Trophoblast cell (in vitro differentiated cells and primary cell): ENCODE measurements around the gene YES1.
A peak's percentile ranks its signal among the peaks of the same experiment; 100 is the strongest.

Experiments used
- DNase-seq, 2 donors: peaks; one replicate each; pipeline ENCODE4 v3.0.0-alpha.2; 2016
- H2AFZ ChIP-seq: 2 replicates; pipeline ENCODE4 v1.6.1; 2013; ENCODE audit warnings: low read length, moderate library complexity, mild to moderate bottlenecking; ENCODE audit not compliant: insufficient read depth, poor library complexity
- H2AK5ac ChIP-seq: 2 replicates; pipeline ENCODE4 v1.6.1; 2013; ENCODE audit warnings: mild to moderate bottlenecking, low read length
- H2BK120ac ChIP-seq: 2 replicates; pipeline ENCODE4 v1.6.1; 2013; ENCODE audit warnings: low read length, mild to moderate bottlenecking, moderate library complexity; ENCODE audit not compliant: insufficient read depth, poor library complexity
- H2BK12ac ChIP-seq: 2 replicates; pipeline ENCODE4 v1.6.1; 2013; ENCODE audit warnings: mild to moderate bottlenecking, low read length, moderate library complexity
- H2BK5ac ChIP-seq: 2 replicates; pipeline ENCODE4 v1.6.1; 2013; ENCODE audit warnings: low read length, low read depth, moderate library complexity, mild to moderate bottlenecking; ENCODE audit not compliant: poor library complexity
- H3K14ac ChIP-seq: 2 replicates; pipeline ENCODE4 v1.6.1; 2013; ENCODE audit warnings: mild to moderate bottlenecking, low read length
- H3K18ac ChIP-seq: 2 replicates; pipeline ENCODE4 v1.6.1; 2013; ENCODE audit warnings: mild to moderate bottlenecking, low read length
- H3K23ac ChIP-seq: 2 replicates; pipeline ENCODE4 v1.6.1; 2013; ENCODE audit warnings: low read length
- H3K27ac ChIP-seq: 2 replicates; pipeline ENCODE4 v1.5.1; 2013; ENCODE audit warnings: low read depth, mild to moderate bottlenecking, inconsistent platforms, low read length, moderate library complexity
- H3K27me3 ChIP-seq: 2 replicates; pipeline ENCODE4 v1.6.1; 2013; ENCODE audit warnings: inconsistent platforms, mild to moderate bottlenecking, low read length, moderate library complexity; ENCODE audit not compliant: insufficient read depth
- H3K36me3 ChIP-seq, 2 experiments: 1 replicate in 1 of 2; 2 replicates in 1 of 2; pipeline ENCODE4 v1.6.1; 2013; ENCODE audit warnings: low read length in 2 of 2, mild to moderate bottlenecking in 2 of 2, moderate library complexity in 1 of 2; ENCODE audit not compliant: insufficient read depth in 2 of 2, control insufficient read depth in 1 of 2
- H3K4ac ChIP-seq: 2 replicates; pipeline ENCODE4 v1.6.1; 2013; ENCODE audit warnings: low read depth, mild to moderate bottlenecking, low read length, moderate library complexity
- H3K4me1 ChIP-seq, 2 experiments: 1 replicate in 1 of 2; 2 replicates in 1 of 2; pipeline ENCODE4 v1.6.1; 2013; ENCODE audit warnings: low read length in 2 of 2, mild to moderate bottlenecking in 2 of 2, moderate library complexity in 1 of 2; ENCODE audit not compliant: insufficient read depth in 2 of 2, control insufficient read depth in 1 of 2
- H3K4me2 ChIP-seq: 2 replicates; pipeline ENCODE4 v1.6.1; 2013; ENCODE audit warnings: inconsistent platforms, mild to moderate bottlenecking, low read length, moderate library complexity
- H3K4me3 ChIP-seq: 2 replicates; pipeline ENCODE4 v1.5.1; 2013; ENCODE audit warnings: mild to moderate bottlenecking, low read depth, low read length, inconsistent platforms
- H3K79me1 ChIP-seq: one replicate; pipeline ENCODE4 v1.6.1; 2013; ENCODE audit warnings: low read length
- H3K79me2 ChIP-seq: 2 replicates; pipeline ENCODE4 v1.6.1; 2013; ENCODE audit warnings: low read length, mild to moderate bottlenecking; ENCODE audit not compliant: control insufficient read depth, insufficient read depth, poor library complexity
- H3K9ac ChIP-seq: 2 replicates; pipeline ENCODE4 v1.6.1; 2013; ENCODE audit warnings: mild to moderate bottlenecking, low read length
- H3K9me3 ChIP-seq: 2 replicates; pipeline ENCODE4 v1.6.1; 2013; ENCODE audit warnings: low read depth, mild to moderate bottlenecking, control low read depth, inconsistent platforms, low read length; ENCODE audit not compliant: insufficient read depth
- H4K12ac ChIP-seq: 2 replicates; pipeline ENCODE4 v1.6.1; 2013; ENCODE audit warnings: low read depth, mild to moderate bottlenecking, low read length, moderate library complexity
- H4K8ac ChIP-seq: 2 replicates; pipeline ENCODE4 v1.6.1; 2013; ENCODE audit warnings: low read depth, mild to moderate bottlenecking, low read length, moderate library complexity
- H4K91ac ChIP-seq: one replicate; pipeline ENCODE4 v1.6.1; 2013; ENCODE audit warnings: low read depth, mild to moderate bottlenecking, low read length, moderate library complexity
- WGBS: extraction: QIAGEN DNeasy Blood & Tissue Kit; methylation state at CpG from one replicate; pipeline ENCODE4 v1.1.7; 2013; ENCODE audit warnings: missing lambda C conversion rate; ENCODE audit not compliant: insufficient read length, insufficient coverage; ENCODE audit errors: extremely low coverage; 5-methylcytosine and 5-hydroxymethylcytosine counted together

Gene YES1

DNA sequence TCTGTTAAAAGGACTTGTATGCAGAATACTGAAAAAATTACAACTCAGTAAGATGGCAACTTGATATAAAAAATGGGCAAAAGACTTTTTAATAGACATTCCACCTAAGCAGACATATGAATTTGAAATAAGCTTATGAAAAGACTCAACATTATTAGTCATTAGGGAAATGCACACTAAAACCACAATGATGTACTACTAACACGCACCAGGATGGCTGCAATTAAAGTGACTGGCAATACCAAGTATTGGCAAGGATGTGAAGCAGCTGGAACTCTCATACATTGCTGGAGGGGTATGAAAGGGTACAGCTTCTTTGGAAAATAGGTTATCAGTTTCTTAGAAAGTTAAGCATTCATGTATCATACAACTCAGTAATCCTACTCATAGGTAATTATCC lies 96.4 kb downstream of the YES1 start:
- WGBS, result no CpG with 5 or more reads among the region's 1 CpG
- no peak overlapping the region for H3K18ac ChIP-seq
- H3K4me2 ChIP-seq, result no peak overlapping the region
- H3K9me3 ChIP-seq, result no peaks in the 10 kb centered on the region
- peaks cover 4 to 6% of the 10 kb centered on the region in 2 experiments for H3K4me1 ChIP-seq
- no peak overlapping the region for H3K4me3 ChIP-seq
- H3K14ac ChIP-seq, result no peak overlapping the region
- H3K79me1 ChIP-seq, result peaks cover 10% of the 10 kb centered on the region
- H3K27me3 ChIP-seq, result no peaks in the 10 kb centered on the region
- no peak overlapping the region for H3K4ac ChIP-seq
- peaks cover 7% of the 10 kb centered on the region for H3K79me2 ChIP-seq
- no peak overlapping the region for H3K9ac ChIP-seq
- no peak overlapping the region for H2BK120ac ChIP-seq
- H2BK5ac ChIP-seq, result no peak overlapping the region
- peaks cover 2 to 3% of the 10 kb centered on the region in 2 experiments for H3K36me3 ChIP-seq
- H4K91ac ChIP-seq, result no peak overlapping the region
- H3K23ac ChIP-seq, result no peak overlapping the region
- H4K12ac ChIP-seq, result no peak overlapping the region
- no peak overlapping the region for H3K27ac ChIP-seq
- no peak overlapping the region for H2BK12ac ChIP-seq
- DNase-seq, result no peak
- H2AFZ ChIP-seq, result no peak overlapping the region
- H2AK5ac ChIP-seq, result no peak overlapping the region
- no peak overlapping the region for H4K8ac ChIP-seq

DNA sequence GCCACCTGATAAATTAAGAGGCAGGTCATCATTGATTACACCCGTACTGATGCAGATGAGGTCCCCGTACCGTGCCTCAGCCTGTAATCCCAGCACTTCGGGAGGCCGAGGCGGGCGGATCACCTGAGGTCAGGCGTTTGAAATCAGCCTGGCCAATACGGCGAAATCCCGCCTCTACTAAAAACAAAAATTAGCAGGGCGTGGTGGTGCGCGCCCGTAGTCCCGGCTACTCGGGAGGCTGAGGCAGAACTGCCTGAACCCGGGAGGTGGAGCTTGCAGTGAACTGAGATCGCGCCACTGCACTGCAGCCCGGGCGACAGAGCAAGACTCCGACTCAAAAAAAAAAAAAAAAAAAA lies 98.9 kb downstream of the YES1 start:
- H3K36me3 ChIP-seq, result peaks cover 4 to 6% of the 10 kb centered on the region in 2 experiments
- no peak overlapping the region for H3K18ac ChIP-seq
- H2AK5ac ChIP-seq, result no peak overlapping the region
- no peak overlapping the region for H2BK5ac ChIP-seq
- no peaks in the 10 kb centered on the region for H3K27me3 ChIP-seq
- H4K12ac ChIP-seq, result no peak overlapping the region
- H3K4me1 ChIP-seq, result peaks cover 4 to 6% of the 10 kb centered on the region in 2 experiments
- no peak overlapping the region for H2BK12ac ChIP-seq
- no CpG with 5 or more reads among the region's 23 CpGs for WGBS
- H3K79me1 ChIP-seq, result peaks cover 10% of the 10 kb centered on the region
- H4K91ac ChIP-seq, result peak overlapping the region; percentile 19
- H2AFZ ChIP-seq, result peak overlapping the region; percentile 90
- no peak overlapping the region for H3K23ac ChIP-seq
- H3K9me3 ChIP-seq, result no peaks in the 10 kb centered on the region
- no peak overlapping the region for H2BK120ac ChIP-seq
- no peak overlapping the region for H3K4me3 ChIP-seq
- H4K8ac ChIP-seq, result peak overlapping the region; percentile 97
- DNase-seq, result peak; percentile 67 to 71
- peaks cover 7% of the 10 kb centered on the region for H3K79me2 ChIP-seq
- no peak overlapping the region for H3K4ac ChIP-seq
- H3K4me2 ChIP-seq, result peak overlapping the region; percentile 51
- no peak overlapping the region for H3K27ac ChIP-seq
- H3K14ac ChIP-seq, result no peak overlapping the region
- H3K9ac ChIP-seq, result no peak overlapping the region

GRCh38 chr18:712401-713134 lies 99.5 kb downstream of the YES1 start, which contains the start of gene ENOSF1:
TSS of gene ENOSF1 (minus strand) at chr18:712630. CDS start at chr18:712587, 43 bp downstream.
- Histone ChIP-seq H4K12ac (peak within 1 kb of the TSS; percentile 93), H3K4me1 (peaks cover 4 to 6% of the 10 kb centered on the region in 2 experiments), H3K9me3 (no peaks in the 10 kb centered on the region), H3K4me3 (peak within 1 kb of the TSS; percentile 81), H2AFZ (peak within 1 kb of the TSS; percentile 97), H3K23ac (no peak within 1 kb of the TSS), H3K9ac (peak within 1 kb of the TSS; percentile 77), H2BK5ac (peak within 1 kb of the TSS; percentile 11), H3K27ac (peak within 1 kb of the TSS; percentile 51), H3K79me1 (peaks cover 10% of the 10 kb centered on the region), H2AK5ac (no peak within 1 kb of the TSS), H2BK12ac (peak within 1 kb of the TSS; percentile 43), H4K8ac (peak within 1 kb of the TSS; percentile 97), H3K27me3 (no peaks in the 10 kb centered on the region), H3K4ac (peak within 1 kb of the TSS; percentile 40), H3K14ac (peak within 1 kb of the TSS; percentile 88), H3K4me2 (peak within 1 kb of the TSS; percentile 89), H3K18ac (peak within 1 kb of the TSS; percentile 80), H4K91ac (peak within 1 kb of the TSS; percentile 79), H3K36me3 (peaks cover 6 to 8% of the 10 kb centered on the region in 2 experiments), H3K79me2 (peaks cover 7% of the 10 kb centered on the region), H2BK120ac (peak within 1 kb of the TSS; percentile 44)
- no CpG with 5 or more reads among the region's 91 CpGs for WGBS
- DNase-seq, result peak; percentile 88 to 91

DNA sequence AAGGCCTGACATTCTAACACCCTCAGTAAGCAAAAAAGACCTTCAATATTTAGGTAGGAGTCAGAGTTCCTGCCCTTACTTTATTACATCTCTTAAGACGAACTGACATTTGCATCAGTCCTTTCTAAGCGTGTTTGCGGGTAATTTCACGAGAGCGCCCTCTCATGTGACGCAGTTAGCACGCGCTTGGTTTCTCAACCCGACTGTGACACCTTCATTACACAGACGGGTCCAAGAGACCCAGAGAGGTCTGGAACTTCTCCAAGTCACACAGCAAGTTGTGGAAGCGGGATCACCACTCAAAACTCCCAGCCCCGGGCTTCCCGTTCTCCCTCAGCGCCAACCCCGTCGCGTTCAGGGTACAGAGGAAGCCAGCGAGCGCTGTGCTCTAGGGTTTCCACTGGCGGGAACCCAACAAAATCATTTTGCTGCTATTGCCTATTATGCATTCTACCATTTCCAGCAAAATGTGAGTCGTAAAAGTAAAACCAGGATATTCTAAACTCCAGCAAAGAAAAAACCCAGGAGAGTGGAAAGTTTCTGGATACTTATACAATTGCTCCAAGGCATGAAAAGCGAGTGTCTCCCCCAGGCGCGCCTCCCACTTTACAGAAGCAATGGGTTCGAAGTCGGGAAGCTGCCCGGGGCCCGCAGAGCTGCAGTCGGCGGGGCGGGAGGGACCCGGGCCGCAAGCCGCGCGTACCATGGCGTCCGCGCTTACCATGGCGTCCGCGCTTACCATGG lies 100.2 kb downstream of the YES1 start:
- no CpG with 5 or more reads among the region's 42 CpGs for WGBS
- H3K36me3 ChIP-seq, result peaks cover 6 to 8% of the 10 kb centered on the region in 2 experiments
- no peak overlapping the region for H3K4ac ChIP-seq
- no peaks in the 10 kb centered on the region for H3K9me3 ChIP-seq
- peak overlapping the region; percentile 97 for H2AFZ ChIP-seq
- peak overlapping the region; percentile 44 for H2BK120ac ChIP-seq
- peak overlapping the region; percentile 88 for H3K14ac ChIP-seq
- peaks cover 7% of the 10 kb centered on the region for H3K79me2 ChIP-seq
- H2BK12ac ChIP-seq, result no peak overlapping the region
- peak overlapping the region; percentile 89 for H3K4me2 ChIP-seq
- H2AK5ac ChIP-seq, result no peak overlapping the region
- peak overlapping the region; percentile 79 for H4K91ac ChIP-seq
- H3K18ac ChIP-seq, result peak overlapping the region; percentile 80
- peak overlapping the region; percentile 11 for H2BK5ac ChIP-seq
- peak overlapping the region; percentile 83 for H4K12ac ChIP-seq
- H3K4me3 ChIP-seq, result peak overlapping the region; percentile 81
- no peak overlapping the region for H3K23ac ChIP-seq
- H3K4me1 ChIP-seq, result peaks cover 4 to 6% of the 10 kb centered on the region in 2 experiments
- H3K79me1 ChIP-seq, result peaks cover 10% of the 10 kb centered on the region
- peak; percentile 80 to 91 for DNase-seq
- H3K27me3 ChIP-seq, result no peaks in the 10 kb centered on the region
- H4K8ac ChIP-seq, result peak overlapping the region; percentile 84
- peak overlapping the region; percentile 77 for H3K9ac ChIP-seq
- peak overlapping the region; percentile 51 for H3K27ac ChIP-seq
